GM10248 (cell line): ENCODE data around the gene RBM20.

Source experiments
- CTCF ChIA-PET: fragments of 300-600 bp; sonication (Branson Sonifier 250); formaldehyde crosslinking; extraction: SDS; loops from one replicate; lab custom pipeline; 2021; ENCODE audit warnings: antibody characterized with exemption; lab: Yijun Ruan, JAX
- POLR2A ChIA-PET: fragments of 350-650 bp; sonication (Branson Sonifier 250); formaldehyde crosslinking; extraction: SDS; loops from one replicate; lab custom pipeline; 2020; ENCODE audit warnings: antibody characterized with exemption; lab: Yijun Ruan, JAX
- DNase-seq: peaks from one replicate; pipeline ENCODE4 v3.0.0; 2012; ENCODE audit errors: extremely low spot score
- CTCF ChIP-seq: IDR thresholded peaks from 2 replicates; pipeline ENCODE4 v1.5.1; 2012; ENCODE audit warnings: mild to moderate bottlenecking, low read depth; ENCODE audit errors: extremely low read depth, missing control alignments, control extremely low read depth

RBM20 gene

GRCh38 chr10:110746969-110747608 is 103.0 kb downstream of the RBM20 start:
- ChIA-PET POLR2A (interaction anchor here (0.6 kb wide), 1 partner anchor 152 kb away, joined by 4 read pairs; no protein-coding TSS in a partner anchor), CTCF (interaction anchor here (0.7 to 2.9 kb wide), 34 partner anchors 8 to 851 kb away, joined by 3 to 17 read pairs (median 4); partner anchors contain the start of gene PDCD4)
- DNase-seq = no peak
- no peak for TF ChIP-seq CTCF

- ChIA-PET CTCF (interaction anchor here (0.9 to 1.6 kb wide), 7 partner anchors 12 to 156 kb away, joined by 3 to 6 read pairs (median 3); no protein-coding TSS in a partner anchor), POLR2A (no interaction called here)
- no peak for DNase-seq
- TF ChIP-seq CTCF = no peak
These were observed 103.7 kb downstream of the RBM20 start for GRCh38 chr10:110747609-110748464.

- POLR2A ChIA-PET = no interaction called here
- TF ChIP-seq CTCF = no peak
- CTCF ChIA-PET = interaction anchor here (0.9 to 1.6 kb wide), 6 partner anchors 11 to 128 kb away, joined by 3 to 6 read pairs (median 3); no protein-coding TSS in a partner anchor
- no peak for DNase-seq
These were observed 104.8 kb downstream of the RBM20 start for GRCh38 chr10:110748970-110749369.

- TF ChIP-seq CTCF = no peak
- ChIA-PET CTCF (no interaction called here), POLR2A (no interaction called here)
- DNase-seq = no peak
These were observed 106.8 kb downstream of the RBM20 start for GRCh38 chr10:110750931-110751330.

- POLR2A ChIA-PET = no interaction called here
- CTCF ChIA-PET = no interaction called here
- no peak for TF ChIP-seq CTCF
- no peak for DNase-seq
These were observed 107.7 kb downstream of the RBM20 start for GRCh38 chr10:110751850-110752249.

GRCh38 chr10:110753462-110753861 is 109.3 kb downstream of the RBM20 start:
- ChIA-PET CTCF (interaction anchor here (0.7 to 3.3 kb wide), 2 partner anchors 12 to 50 kb away, joined by 3 to 11 read pairs; no protein-coding TSS in a partner anchor), POLR2A (no interaction called here)
- TF ChIP-seq CTCF = no peak
- DNase-seq = no peak
